HuH-7 (cell line): ENCODE data around the gene HTRA3.

Experiments
- DNase-seq: peaks from one replicate; pipeline ENCODE4 v3.0.0; 2011; ENCODE audit warnings: low spot score

HTRA3 gene

DNA sequence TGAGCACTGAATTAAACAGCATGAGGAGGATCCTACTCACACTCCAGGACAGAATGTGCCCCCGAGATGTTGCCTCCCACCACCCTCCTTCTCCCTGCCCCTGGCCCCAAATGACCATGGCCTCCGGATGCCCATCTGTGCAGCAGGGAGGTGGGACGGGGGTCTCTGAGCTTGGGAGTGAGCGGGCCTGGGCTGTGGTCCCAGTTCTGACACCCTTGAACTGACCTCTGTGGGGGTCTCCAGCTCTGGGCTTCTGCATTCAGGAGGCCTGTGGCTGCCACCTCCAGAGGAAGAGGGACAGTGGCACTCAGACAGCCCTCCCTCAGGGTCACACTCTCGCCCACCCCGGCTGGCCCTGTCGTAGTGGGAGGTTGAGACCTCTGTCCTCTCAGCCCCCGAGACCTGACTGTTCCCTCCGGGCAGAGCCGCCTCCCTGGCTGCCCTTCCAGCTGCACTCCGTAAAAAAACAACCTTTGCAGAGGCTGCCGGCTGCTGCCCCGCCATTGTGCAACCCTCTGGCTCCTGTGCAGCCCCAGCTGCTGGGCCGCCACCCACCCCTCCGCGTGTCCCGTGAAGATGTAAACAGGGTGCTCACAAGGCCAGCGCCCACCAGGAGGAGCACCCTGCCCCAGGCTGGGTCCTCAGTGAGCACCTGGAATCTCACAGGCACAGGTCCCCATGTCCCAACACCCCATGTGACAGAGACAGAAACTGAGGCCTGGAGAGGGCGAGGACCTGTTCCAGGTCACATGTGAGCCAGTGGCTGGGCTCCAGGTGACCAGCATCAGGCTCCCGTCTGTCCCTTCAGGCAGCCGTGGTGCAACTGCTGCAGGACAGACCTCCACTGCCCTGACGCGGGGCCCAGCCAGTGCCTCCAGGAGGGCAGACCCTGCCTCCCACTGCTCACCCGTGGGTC lies 39.6 kb downstream of the HTRA3 start:
- DNase-seq = no peak

DNA sequence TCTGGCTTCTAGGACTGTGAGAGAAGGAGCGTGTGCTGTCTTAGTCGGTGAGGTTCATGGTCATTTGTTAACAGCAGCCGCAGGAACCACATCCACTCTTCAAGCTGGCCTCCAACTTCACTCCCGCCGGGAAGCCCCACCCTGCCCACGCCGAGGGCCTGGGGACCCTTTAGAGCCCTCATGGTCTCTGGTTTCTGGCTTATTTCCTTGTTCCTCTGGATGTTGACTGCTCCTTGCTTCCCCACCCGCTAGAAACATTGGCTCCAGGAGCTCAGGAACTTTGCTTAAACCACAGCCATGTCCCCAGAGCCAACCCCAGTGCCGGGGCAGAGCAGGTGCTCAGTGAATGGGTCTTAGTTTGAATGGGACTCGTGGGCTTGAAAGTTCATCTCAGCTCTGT lies 40.8 kb downstream of the HTRA3 start:
- no peak for DNase-seq

GRCh38 chr4:8311101-8312068 lies 41.8 kb downstream of the HTRA3 start:
- DNase-seq = no peak

DNA sequence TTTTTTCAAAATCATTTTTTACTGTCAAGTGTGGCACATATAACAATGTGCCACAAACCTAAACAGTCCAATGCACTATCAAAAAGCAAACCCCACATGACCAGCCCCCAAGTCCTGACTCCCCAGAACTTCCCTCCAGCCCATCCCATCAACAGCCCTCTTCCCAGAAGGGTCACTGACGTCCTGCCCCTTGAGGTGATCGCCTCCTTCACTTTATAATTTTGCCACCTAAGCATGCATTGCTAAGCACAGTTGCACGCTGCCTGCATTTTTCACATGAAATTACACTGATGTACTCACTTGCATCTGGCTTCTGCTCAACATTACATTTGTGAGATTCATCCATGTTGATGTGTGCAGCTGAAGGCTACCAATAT lies 42.5 kb downstream of the HTRA3 start:
- no peak for DNase-seq

DNA sequence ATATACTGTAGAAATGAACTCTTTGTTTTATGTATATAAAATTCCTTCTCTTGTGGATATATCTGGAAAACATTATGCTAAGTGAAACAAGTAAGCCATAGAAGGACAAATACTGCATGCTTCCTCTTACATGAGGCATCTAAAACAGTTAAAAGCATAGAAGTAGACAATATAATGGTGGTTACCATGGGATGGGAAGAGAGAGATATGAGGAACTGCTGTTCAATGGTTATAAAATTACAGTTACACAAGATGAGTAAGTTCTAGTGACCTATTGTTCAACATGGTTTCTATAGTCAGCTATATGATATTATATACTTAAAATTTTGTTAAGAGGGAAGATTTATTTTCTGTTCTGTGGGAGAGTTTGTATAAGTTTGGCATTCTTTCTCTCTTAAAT lies 43.4 kb downstream of the HTRA3 start:
- no peak for DNase-seq

GRCh38 chr4:8314691-8315255 lies 45.2 kb downstream of the HTRA3 start:
- DNase-seq = no peak

- DNase-seq = no peak
Observed at GRCh38 chr4:8315435-8316250, 46.1 kb downstream of the HTRA3 start.

DNA sequence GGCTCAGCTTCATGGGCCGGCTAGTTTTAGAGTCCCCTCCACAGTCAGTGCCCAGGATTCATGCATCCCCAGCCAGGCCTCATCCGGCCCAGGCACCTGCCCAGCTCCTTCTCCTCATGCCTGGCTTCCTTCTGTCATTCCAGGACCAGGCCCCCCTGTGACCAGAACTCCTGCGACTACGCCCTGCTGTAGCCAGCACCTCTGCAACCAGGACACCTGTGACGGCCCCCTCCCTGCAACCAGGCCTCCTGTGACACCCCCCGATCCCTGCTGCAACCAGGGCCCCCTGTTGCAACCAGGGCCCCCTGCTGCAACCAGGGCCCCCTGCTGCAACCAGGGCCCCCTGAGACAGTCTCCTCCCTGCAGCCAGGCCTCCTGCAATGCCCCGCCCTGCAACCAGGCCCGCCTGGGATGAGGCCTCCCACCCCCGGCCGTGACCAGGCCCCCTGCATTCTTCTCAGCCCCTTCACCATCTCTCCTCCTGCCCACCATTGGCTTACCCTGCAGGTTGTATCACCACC lies 46.8 kb downstream of the HTRA3 start:
- no peak for DNase-seq

DNA sequence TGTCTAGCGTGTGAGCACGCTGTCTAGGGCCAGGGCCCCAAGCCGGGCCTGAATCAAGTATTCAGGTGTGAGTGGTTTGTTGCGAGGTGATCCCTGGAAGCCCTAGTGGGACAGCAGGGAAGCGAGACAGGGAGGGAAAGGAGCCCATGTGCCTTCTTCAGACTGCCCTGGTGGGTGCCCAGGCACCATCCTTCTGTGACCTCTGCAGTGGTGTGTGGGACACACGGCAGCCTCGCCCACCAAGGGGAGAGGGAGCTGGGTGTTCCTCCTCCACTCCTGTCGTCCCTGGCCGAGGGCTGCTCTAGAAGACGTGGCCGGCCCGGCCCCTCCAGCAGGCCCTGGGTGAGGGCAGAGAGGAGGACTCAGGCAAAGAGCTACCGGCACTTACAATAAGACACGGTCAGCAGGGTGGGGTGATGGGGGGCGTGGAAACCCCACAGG lies 47.4 kb downstream of the HTRA3 start:
- DNase-seq = no peak

DNA sequence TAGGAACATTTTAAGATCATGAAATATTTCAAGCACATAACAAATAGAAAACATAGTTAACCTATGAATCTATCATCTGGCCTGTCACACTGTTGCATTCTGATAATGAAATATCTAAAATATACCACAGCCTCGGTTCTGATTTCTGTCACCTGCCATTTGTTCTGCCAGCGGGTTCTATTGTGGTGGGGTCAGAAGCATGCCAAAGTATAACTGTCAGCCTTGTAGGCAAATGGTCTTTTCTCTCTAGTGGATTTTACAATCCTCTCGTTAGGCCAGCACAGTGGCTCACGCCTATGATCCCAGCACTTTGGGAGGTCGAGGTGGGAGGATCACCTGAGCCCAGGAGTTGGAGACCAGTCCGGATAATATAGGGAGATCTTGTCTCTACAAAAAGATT lies 47.9 kb downstream of the HTRA3 start:
- DNase-seq = no peak

DNA sequence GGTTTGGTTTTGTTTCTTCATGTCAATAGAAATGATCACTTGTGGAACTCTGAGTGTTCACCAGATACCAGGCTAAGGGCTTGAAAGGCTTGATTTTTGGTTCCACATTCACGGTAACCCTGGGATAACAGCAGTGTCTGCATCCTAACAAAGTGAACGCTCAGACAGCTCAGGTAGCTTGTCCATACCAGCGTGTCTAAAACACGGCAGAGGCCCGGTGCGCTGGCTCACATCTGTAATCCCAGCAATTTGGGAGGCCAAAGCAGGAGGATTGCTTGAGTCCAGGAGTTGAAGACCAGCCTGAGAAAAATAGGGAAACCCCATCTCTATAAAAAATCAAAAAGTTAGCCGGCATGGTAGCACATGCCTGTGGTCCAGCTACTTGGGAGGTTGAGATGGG lies 49.0 kb downstream of the HTRA3 start:
- no peak for DNase-seq

DNA sequence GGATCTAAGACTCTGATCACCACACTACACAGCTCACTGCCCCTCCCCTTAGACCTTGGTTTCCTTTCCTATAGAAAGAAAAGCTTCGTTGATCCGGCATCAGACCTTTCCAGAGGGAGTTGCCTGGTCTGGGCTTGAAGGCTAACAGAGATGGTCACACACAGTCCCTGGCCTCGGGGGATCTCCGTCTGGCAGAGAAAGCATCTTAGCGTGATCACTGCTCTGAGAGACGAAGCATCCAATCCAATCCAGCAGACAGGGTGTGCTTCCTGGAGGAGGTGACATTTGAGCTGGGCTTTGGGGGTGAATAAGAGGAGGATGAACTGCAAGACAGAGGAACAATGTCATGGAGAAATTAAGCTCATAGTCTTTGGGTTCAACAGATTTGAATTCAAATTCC lies 49.5 kb downstream of the HTRA3 start:
- DNase-seq = no peak

GRCh38 chr4:8319731-8320385 lies 50.3 kb downstream of the HTRA3 start:
- no peak for DNase-seq

- DNase-seq = no peak
Observed at GRCh38 chr4:8320386-8320750, 50.8 kb downstream of the HTRA3 start.

DNA sequence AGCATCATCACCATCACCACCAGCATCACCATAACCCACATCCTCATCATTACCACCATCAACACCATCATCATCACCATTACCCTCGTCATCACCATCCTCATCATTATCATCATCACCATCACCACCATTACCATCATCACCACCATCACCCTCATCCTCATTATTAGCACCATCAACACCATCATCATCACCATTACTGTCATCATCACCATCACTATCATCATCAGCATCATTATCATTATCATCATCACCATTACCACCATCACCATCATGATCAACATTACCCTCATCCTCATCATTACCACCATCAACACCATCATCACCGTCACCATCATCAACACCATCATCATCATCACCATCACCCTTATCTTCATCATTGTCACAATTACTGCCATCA lies 51.7 kb downstream of the HTRA3 start:
- DNase-seq = no peak

GRCh38 chr4:8321771-8322170 lies 52.2 kb downstream of the HTRA3 start:
- DNase-seq = no peak

DNA sequence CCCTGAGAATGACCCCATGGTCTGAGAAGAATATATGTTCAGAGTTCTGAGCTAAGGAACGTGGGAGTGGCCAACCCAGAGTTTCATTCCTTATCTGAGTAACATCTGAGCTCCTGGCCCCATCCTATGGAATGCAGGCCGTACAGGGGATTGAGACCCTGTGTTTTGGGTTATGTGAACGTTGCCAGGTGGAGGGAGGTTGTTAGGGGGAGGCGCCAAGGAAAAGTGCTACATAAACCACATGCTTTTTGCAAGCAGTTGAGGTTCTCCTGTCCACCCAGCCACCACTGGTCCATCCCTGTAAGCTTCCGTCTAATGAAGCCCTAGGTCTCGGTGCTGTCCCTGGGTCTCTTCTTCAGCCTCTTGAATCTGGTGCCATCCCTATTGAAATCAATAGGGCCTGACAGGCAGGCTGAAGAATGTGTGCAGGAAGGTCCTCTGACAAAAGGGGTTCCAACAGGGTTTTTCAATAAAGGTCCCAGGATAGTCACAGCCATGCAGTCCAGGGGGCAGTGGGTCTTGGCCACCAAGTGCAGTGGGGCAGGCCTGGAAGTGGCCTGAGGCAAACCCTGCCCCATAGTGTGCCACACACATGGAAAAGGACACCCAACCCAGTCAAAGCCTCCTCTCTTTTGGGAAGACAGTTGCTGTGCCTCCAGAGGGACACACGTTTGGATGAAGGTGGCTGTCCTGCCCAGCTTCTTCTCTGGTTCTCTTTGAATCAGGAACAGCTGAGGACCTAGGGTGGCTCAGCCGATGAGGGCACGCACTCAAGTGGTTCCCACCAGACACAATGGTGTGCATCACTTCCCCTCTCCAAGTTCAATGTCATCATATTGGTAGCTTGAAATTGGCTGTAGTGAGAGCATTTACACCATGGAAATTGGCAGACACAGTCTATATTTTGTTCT lies 53.5 kb downstream of the HTRA3 start:
- DNase-seq = no peak

- DNase-seq = no peak
Observed at GRCh38 chr4:8323947-8324555, 54.5 kb downstream of the HTRA3 start.

GRCh38 chr4:8324640-8325239 lies 55.2 kb downstream of the HTRA3 start:
- DNase-seq = no peak
